ENCODE measurements around the gene LTA4H.
"Not testable (repeated sequence)": the region's sequence is repeated elsewhere in the genome, so short reads cannot be mapped to it uniquely, and the experiment has no call there.

Gene LTA4H

GRCh38 chr12:96035283-96036236 lies at the start of gene LTA4H:
LTA4H (minus strand) TSS chr12:96035587; CDS start chr12:96035519, 68 bp downstream.
- DNase-seq (ENCODE audit: low read depth), result peak; percentile 91

DNA sequence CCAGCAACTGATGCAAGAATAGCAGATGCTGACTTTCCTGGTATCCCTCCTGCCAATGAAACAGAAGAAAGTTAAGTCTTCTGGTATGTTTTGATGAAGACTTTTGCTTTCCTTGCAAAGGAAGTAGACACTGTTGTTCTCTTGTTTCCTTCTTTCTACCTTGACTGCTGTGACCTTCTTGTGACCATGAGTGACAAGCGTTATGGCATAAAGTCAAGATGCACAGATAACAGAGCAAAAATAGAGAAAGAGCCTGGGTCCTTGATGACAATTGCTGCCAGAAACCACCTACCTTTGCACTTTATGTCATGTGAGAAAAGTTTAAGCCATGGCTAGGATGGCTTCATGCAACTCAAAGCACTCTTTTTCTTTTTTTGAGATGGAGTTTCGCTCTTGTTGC lies 49.2 kb upstream of the LTA4H start:
- DNase-seq (ENCODE audit: low read depth), result no peak

DNA sequence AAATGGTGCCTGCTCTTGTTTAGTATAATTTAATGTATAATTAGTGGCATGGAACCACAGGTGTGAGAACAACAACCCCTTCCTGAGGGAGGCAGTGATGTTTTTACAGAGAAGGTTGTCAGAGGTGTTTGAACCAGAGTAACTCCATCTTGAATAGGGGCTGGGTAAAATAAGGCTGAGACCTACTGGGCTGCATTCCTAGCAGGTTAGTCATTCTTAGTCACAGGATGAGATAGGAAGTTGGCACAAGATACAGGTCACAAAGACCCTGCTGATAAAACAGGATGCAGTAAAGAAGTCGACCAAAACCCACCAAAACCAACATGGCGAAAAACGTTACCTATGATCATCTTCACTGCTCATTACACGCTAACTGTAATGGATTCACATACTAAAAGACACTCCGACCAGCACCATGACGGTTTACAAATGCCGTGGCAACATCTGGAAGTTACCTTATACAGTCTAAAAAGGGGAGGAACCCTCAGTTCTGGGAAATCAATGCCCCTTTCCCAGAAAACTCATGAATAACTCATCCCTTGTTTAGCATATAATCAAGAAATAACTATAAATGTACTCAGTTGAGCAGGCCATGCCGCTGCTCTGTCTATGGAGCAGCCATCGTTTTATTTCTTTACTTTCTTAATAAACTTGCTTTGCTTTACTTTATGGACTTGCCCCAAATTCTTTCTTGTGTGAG lies 47.8 kb upstream of the LTA4H start:
- DNase-seq (ENCODE audit: low read depth), result no peak

- no peak for DNase-seq (ENCODE audit: low read depth)
These were observed 46.2 kb upstream of the LTA4H start for GRCh38 chr12:96081596-96081995.

- no peak for DNase-seq (ENCODE audit: low read depth)
These were observed 43.1 kb upstream of the LTA4H start for GRCh38 chr12:96078231-96079135.

DNA sequence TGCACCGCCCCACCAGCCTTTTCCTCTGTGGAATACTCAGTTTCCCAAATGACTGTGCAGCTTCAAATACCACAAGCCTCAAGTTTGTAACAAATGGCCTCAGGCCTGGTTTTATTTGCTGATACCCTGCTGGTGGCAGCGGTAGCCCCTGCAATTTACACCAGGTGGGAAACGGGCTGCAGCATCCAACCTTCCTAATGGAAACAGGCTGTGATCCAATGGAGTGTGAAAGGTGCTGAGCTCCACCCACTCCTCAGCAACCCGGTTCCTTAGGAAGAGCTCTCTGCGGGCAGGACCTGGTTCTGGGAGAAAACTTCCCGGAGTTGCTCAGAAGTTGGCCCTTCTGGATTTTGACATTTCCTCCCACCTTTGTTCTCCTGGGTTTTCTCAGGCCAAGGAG lies 41.7 kb upstream of the LTA4H start:
- no peak for DNase-seq (ENCODE audit: low read depth)

- no peak for DNase-seq (ENCODE audit: low read depth)
These were observed 40.2 kb upstream of the LTA4H start for GRCh38 chr12:96075560-96075959.

GRCh38 chr12:96073346-96074330 lies 38.3 kb upstream of the LTA4H start:
- no peak for DNase-seq (ENCODE audit: low read depth)

GRCh38 chr12:96070670-96071279 lies 35.4 kb upstream of the LTA4H start:
- DNase-seq (ENCODE audit: low read depth), result no peak

GRCh38 chr12:96069511-96070231 lies 34.3 kb upstream of the LTA4H start:
- DNase-seq (ENCODE audit: low read depth), result no peak

- no peak for DNase-seq (ENCODE audit: low read depth)
These were observed 33.2 kb upstream of the LTA4H start for GRCh38 chr12:96068636-96069035.

- DNase-seq (ENCODE audit: low read depth), result no peak
These were observed 32.7 kb upstream of the LTA4H start for GRCh38 chr12:96068111-96068510.

GRCh38 chr12:96065776-96066175 lies 30.4 kb upstream of the LTA4H start:
- DNase-seq (ENCODE audit: low read depth), result not testable (repeated sequence)

DNA sequence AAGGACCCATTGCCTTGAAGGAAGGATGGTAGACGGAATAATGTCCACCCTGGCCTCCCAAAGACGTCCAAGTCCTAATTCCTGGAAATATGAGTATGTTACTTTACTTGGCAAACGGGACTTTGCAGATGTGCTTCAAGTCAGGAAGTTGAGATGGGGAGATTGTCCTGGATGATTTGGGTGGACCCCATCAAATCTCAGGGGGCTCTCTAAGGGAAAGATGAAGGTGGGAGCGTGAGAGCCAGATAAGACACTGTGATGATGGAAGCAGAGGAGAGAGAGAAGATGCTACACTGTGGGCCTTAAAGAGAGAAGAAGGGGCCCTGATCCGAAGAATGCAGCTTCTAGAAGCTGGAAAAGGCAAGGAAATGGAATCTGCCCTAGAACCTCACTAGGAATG lies 29.6 kb upstream of the LTA4H start:
- DNase-seq (ENCODE audit: low read depth), result no peak

- DNase-seq (ENCODE audit: low read depth), result no peak
These were observed 28.9 kb upstream of the LTA4H start for GRCh38 chr12:96064271-96064670.

- DNase-seq (ENCODE audit: low read depth), result no peak
These were observed 27.7 kb upstream of the LTA4H start for GRCh38 chr12:96063046-96063445.

- DNase-seq (ENCODE audit: low read depth), result peak; percentile 57
These were observed 26.6 kb upstream of the LTA4H start for GRCh38 chr12:96061864-96062453.

DNA sequence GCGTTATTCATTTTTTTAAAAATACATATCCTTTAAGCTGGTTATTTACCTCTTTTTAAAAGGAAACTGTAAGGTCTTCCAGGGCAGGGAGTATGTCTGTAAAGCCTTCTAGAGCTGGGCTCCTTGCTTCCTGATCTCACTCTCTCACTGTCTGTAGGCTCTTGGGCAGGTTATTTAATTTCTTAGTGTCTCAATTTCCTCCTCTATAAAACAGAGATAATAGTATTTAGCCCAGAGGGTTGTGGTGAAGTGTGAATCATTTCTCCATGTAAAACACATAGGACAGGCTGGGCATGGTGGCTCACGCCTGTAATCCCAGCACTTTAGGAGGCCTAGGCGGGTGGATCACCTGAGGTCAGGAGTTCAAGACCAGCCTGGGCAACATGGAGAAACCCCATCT lies 25.9 kb upstream of the LTA4H start:
- DNase-seq (ENCODE audit: low read depth), result no peak

DNA sequence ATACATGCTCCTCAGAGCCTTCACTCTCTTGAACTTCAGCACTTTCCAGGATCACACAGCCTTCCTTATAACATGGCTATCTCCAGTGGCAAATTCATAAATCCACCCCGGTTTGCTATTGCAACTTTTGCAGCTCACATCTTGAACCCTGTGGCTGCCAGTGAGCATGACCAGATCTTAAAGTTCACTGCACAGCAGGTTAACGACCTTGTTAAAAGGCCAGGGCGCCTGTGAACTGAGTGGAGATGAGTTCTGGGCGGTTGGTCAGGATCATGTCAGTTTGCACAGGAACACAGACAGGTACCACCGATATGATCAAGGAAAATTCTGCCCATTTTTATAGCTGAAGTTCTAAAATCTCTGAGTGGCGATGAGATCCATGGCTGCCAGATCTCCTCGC lies 24.7 kb upstream of the LTA4H start:
- no peak for DNase-seq (ENCODE audit: low read depth)
